MCF 10A (cell line): Measurements from ENCODE around the gene GRIK5. TPM values are rescaled to one million over a fixed set of nuclear protein-coding genes. Genes with fewer than 3 reads are reported as not detected.

Source experiments
- BruUV-seq: library from RNA; stranded (reverse); fragments of 400-500 nt; replicated peaks from 2 replicates; lab custom pipeline; 2021; lab: Mats Ljungman, UMichigan
- CTCF ChIA-PET: fragments of 300-600 bp; sonication (Branson Sonifier 250); formaldehyde crosslinking; extraction: SDS; loops from one replicate; lab custom pipeline; 2021; ENCODE audit warnings: antibody characterized with exemption, inconsistent platforms; lab: Yijun Ruan, JAX
- POLR2A ChIA-PET: fragments of 300-600, 350-650 bp; sonication (Branson Sonifier 250); formaldehyde crosslinking; extraction: SDS; loops from one replicate; lab custom pipeline; 2020; ENCODE audit warnings: antibody characterized with exemption, inconsistent platforms; lab: Yijun Ruan, JAX
- DNase-seq: peaks from one replicate; pipeline ENCODE4 v3.0.0-alpha.2; 2018; ENCODE audit not compliant: unreplicated experiment
- H3K27ac Mint-ChIP-seq: one replicate; pipeline ENCODE4 v1.8.0; 2022; ENCODE audit warnings: mild to moderate bottlenecking, low read depth, mixed read lengths; ENCODE audit not compliant: unreplicated experiment
- H3K27me3 Mint-ChIP-seq: one replicate; pipeline ENCODE4 v1.8.0; 2022; ENCODE audit warnings: mixed read lengths; ENCODE audit not compliant: insufficient read depth, unreplicated experiment
- H3K36me3 Mint-ChIP-seq: one replicate; pipeline ENCODE4 v1.8.0; 2022; ENCODE audit warnings: mild to moderate bottlenecking, moderate library complexity, mixed read lengths; ENCODE audit not compliant: insufficient read depth, unreplicated experiment
- H3K4me1 Mint-ChIP-seq: one replicate; pipeline ENCODE4 v1.8.0; 2022; ENCODE audit warnings: mixed read lengths; ENCODE audit not compliant: insufficient read depth, unreplicated experiment
- H3K4me3 Mint-ChIP-seq: one replicate; pipeline ENCODE4 v1.8.0; 2022; ENCODE audit warnings: mild to moderate bottlenecking, moderate library complexity, mixed read lengths; ENCODE audit not compliant: unreplicated experiment
- H3K9me3 Mint-ChIP-seq: one replicate; pipeline ENCODE4 v1.8.0; 2022; ENCODE audit warnings: mixed read lengths; ENCODE audit not compliant: unreplicated experiment
- intact Hi-C: fragments of 100-400 bp; cut with micrococcal nuclease; formaldehyde crosslinking; loops from 2 replicates; pipeline ENCODE4 v1.14.1; 2022
- total RNA-seq: library from RNA; stranded (reverse); gene quantifications from 2 replicates; pipeline ENCODE4 v1.2.3, GENCODE V29; 2022
- TF ChIP-seq, protein P1 (sequence below): fragments of 200-600 bp; IDR thresholded peaks from one replicate; pipeline ENCODE4 v1.8.0; 2022; ENCODE audit warnings: antibody characterized with exemption, mild to moderate bottlenecking; ENCODE audit not compliant: unreplicated experiment

Gene GRIK5
- total RNA-seq, 1 experiment from 2014 or later: 1.8 TPM

DNA sequence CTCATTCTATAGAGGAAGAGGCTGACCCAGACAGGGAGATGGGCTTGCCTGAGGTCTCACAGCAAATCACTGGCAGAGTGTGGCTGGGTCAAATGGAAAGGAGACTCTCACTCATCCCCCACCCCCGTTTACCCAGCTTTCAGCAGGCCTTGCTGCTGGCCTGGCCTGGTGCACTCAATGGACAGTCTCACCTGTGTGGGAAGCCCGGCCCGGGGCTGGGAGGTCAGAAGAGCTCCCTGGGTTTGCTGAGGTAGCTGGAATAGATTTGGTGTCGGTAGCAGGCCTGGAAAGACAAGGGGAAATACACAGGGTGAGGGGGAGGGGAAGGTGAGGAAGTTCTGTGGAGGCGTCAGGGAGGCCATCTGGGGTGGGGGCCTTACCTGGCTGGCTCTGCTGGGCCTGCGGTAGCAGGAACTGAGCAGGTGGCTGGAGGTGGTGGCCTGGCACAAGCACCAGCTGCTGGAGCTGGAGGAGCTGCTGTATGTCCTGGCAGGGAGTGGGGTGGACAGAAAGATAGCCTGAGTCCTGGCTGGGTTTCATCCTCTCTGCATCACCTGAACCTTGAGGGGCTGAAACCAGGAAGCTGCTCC, 29.4 kb upstream of the GRIK5 start:
- CTCF ChIA-PET: interaction anchor here (0.7 to 2.0 kb wide), 6 partner anchors 9 to 145 kb away, joined by 3 to 28 read pairs (median 4); no protein-coding TSS in a partner anchor

DNA sequence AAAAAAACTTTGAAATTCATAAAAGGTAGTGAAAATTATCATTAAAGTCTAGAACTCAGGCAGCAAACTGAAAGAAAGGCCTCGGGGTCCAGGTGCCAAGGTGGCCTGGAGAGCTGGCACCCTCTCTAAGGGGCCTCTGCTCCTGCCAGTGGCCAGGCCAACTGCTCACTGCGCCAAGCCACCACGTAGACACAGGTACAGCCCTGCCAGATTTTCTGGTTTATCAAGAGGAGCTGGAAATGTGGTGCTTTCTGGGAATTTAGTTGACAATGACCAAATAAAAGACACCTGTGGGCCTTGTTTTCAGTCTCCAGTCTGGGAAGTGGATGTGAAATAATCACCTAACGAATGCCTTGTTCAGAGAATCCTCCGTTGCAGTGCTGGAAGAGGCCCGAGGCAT, 28.8 kb upstream of the GRIK5 start:
- Mint-ChIP-seq H3K36me3 (no peaks in the 10 kb centered on the region), H3K9me3 (no peaks in the 10 kb centered on the region), H3K27me3 (no peaks in the 10 kb centered on the region), H3K4me1 (peaks cover 5% of the 10 kb centered on the region), H3K27ac (no peak overlapping the region), H3K4me3 (no peak overlapping the region)
- ChIA-PET POLR2A (interaction anchor here (1.0 kb wide), 1 partner anchor 140 kb away, joined by 4 read pairs; the partner anchor contains the start of gene RABAC1), CTCF (interaction anchor here (1.0 to 2.0 kb wide), 3 partner anchors 10 to 86 kb away, joined by 3 to 28 read pairs (median 5); no protein-coding TSS in a partner anchor)
- TF ChIP-seq, protein P1, sequence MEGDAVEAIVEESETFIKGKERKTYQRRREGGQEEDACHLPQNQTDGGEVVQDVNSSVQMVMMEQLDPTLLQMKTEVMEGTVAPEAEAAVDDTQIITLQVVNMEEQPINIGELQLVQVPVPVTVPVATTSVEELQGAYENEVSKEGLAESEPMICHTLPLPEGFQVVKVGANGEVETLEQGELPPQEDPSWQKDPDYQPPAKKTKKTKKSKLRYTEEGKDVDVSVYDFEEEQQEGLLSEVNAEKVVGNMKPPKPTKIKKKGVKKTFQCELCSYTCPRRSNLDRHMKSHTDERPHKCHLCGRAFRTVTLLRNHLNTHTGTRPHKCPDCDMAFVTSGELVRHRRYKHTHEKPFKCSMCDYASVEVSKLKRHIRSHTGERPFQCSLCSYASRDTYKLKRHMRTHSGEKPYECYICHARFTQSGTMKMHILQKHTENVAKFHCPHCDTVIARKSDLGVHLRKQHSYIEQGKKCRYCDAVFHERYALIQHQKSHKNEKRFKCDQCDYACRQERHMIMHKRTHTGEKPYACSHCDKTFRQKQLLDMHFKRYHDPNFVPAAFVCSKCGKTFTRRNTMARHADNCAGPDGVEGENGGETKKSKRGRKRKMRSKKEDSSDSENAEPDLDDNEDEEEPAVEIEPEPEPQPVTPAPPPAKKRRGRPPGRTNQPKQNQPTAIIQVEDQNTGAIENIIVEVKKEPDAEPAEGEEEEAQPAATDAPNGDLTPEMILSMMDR: no peak
- intact Hi-C loops: no loop called here
- no TSS peak for BruUV-seq
- DNase-seq: no peak

More for the DNA sequence above, 29.4 kb upstream of the GRIK5 start:
- Mint-ChIP-seq H3K4me1 (peaks cover under 1% of the 10 kb centered on the region), H3K4me3 (no peak overlapping the region), H3K27me3 (no peaks in the 10 kb centered on the region), H3K9me3 (no peaks in the 10 kb centered on the region), H3K36me3 (no peaks in the 10 kb centered on the region), H3K27ac (no peak overlapping the region)
- intact Hi-C loops: no loop called here
- TF ChIP-seq, protein P1: no peak
- POLR2A ChIA-PET: interaction anchor here (1.0 kb wide), 1 partner anchor 140 kb away, joined by 4 read pairs; the partner anchor contains the start of gene RABAC1
- no peak for DNase-seq
- BruUV-seq: no TSS peak

DNA sequence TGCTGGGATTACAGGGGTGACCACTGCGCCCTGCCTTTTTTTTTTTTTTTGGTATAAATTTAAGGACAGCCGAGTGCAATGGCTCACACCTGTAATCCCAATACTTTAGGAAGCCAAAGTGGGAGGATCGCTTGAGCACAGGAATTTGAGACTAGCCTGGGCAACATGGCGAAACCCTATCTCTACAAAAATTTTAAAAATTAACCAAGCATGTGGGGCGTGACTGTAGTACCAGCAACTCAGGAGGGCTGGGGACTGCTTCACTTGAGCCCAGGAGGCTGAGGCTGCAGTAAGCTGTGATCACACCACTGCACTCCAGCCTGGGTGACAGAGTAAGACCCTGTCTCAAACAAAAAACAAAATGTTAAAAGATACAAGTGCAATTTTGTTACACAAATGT, 27.5 kb upstream of the GRIK5 start:
- H3K4me1 Mint-ChIP-seq: peaks cover 7% of the 10 kb centered on the region
- intact Hi-C loops: no loop called here
- DNase-seq: no peak
- ChIA-PET CTCF (interaction anchor here (0.7 to 4.6 kb wide), 4 partner anchors 12 to 831 kb away, joined by 3 to 35 read pairs (median 4); no protein-coding TSS in a partner anchor), POLR2A (interaction anchor here (0.7 kb wide), 1 partner anchor 16 kb away, joined by 3 read pairs; no protein-coding TSS in a partner anchor)
- TF ChIP-seq, protein P1: no peak
- no peaks in the 10 kb centered on the region for H3K9me3 Mint-ChIP-seq
- H3K4me3 Mint-ChIP-seq: no peak overlapping the region
- BruUV-seq: no TSS peak
- H3K27ac Mint-ChIP-seq: no peak overlapping the region
- no peaks in the 10 kb centered on the region for H3K27me3 Mint-ChIP-seq
- H3K36me3 Mint-ChIP-seq: no peaks in the 10 kb centered on the region

DNA sequence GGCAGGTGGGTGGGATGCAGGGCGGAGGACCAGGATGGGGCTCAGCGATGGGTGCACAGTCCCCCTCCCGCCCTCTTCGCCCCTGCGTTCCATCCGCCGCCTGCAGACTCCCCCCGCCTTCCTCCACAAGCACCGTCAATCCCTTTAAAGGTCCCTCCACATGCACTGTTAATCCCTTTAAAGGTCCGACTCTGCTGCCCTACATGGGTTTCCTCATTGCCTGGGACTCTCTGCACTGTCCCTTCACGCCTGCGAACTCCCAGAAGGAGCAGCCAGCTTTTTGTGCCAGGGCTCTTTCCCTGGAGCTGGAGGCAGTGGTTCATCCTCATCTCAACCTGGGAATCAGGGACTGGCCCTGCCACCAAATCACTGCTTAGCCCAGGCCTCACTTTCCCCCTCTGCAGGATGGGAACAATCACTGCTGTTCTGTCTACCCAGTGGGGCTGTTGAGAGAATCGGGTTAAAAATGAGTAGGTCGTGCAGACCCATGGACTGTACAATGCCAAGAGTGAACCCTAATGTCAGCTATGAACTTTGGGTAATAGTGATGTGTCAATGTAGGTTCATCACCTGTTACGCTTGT, 26.3 kb upstream of the GRIK5 start:
- ChIA-PET CTCF (interaction anchor here (1.1 to 4.6 kb wide), 2 partner anchors 13 to 87 kb away, joined by 4 to 35 read pairs; no protein-coding TSS in a partner anchor), POLR2A (no interaction called here)
- no peaks in the 10 kb centered on the region for H3K27me3 Mint-ChIP-seq
- no peaks in the 10 kb centered on the region for H3K36me3 Mint-ChIP-seq
- TF ChIP-seq, protein P1: no peak
- no peak overlapping the region for H3K27ac Mint-ChIP-seq
- no peak for DNase-seq
- H3K4me3 Mint-ChIP-seq: no peak overlapping the region
- intact Hi-C loops: no loop called here
- H3K9me3 Mint-ChIP-seq: no peaks in the 10 kb centered on the region
- no TSS peak for BruUV-seq
- peaks cover 12% of the 10 kb centered on the region for H3K4me1 Mint-ChIP-seq
